ENCODE data around the gene NOP14.
"Not testable (repeated sequence)": the region's sequence is repeated elsewhere in the genome, so short reads cannot be mapped to it uniquely, and the experiment has no call there.

The NOP14 gene

DNA sequence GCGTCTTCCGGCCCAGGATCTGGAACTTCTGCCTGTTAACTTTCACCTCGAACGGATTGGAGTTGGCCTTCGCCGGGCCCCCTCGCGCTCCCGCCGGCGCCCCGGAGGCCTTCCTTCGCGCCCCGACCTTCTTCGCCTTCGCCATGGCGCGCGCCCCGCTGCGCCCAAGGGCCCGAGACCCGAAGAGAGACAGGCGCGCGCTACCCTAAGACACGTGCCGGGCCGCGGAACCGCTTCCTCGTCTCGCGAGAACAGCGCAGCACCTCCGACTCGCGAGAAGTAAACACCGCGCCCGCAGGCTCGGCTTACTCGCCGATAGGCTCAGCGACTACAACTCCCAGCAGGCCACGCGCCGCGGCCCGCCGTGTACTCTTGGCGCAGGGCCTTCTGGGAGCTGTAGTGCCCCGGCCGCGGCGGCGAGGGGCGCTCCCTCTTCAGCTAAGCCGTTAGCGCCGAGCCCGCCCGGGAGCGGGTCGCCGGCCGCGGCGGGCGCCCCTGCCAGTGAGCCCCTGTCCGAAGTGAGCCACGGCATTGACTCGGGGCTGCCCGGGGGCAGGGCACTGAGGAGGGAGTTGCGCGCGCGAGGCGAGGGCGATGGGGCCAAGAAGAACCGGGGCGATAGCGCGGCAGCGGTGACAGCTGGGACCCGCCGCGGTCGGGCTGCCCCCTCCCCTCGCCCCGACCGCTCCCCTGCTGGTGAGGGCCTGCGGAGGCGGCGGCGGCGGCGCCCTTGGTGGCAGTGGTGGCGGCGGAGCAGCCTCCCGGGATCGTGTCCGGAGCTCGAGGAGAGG, at the start of gene NOP14, which contains the start of gene GRK4:
NOP14 (minus strand) TSS at position 232 of the 791 bp plus-strand sequence; CDS start at position 145, 87 bp downstream.
GRK4 (plus strand) TSS at position 397 of the 791 bp plus-strand sequence. CDS start 500 bp downstream, outside the sequence.
- H3K27me3 ChIP-seq (ENCODE audit: control insufficient read depth, insufficient read depth, low read length), result no peaks in the 10 kb centered on the region
- H3K36me3 ChIP-seq (ENCODE audit: control insufficient read depth, insufficient read depth, low read length), result no peaks in the 10 kb centered on the region
- peak within 1 kb of the TSS; percentile 97 for H3K4me3 ChIP-seq (ENCODE audit: low read length)
- H3K27ac ChIP-seq (ENCODE audit: low read depth, low read length), result peak within 1 kb of the TSS; percentile 83
- peaks cover 14% of the 10 kb centered on the region for H3K4me1 ChIP-seq (ENCODE audit: control insufficient read depth, insufficient read depth, low read length)
- H3K9ac ChIP-seq (ENCODE audit: low read length), result peak within 1 kb of the TSS; percentile 45

GRCh38 chr4:3011456-3012220, 48.4 kb upstream of the NOP14 start:
- H3K27ac ChIP-seq (ENCODE audit: low read depth, low read length), result no peak overlapping the region

DNA sequence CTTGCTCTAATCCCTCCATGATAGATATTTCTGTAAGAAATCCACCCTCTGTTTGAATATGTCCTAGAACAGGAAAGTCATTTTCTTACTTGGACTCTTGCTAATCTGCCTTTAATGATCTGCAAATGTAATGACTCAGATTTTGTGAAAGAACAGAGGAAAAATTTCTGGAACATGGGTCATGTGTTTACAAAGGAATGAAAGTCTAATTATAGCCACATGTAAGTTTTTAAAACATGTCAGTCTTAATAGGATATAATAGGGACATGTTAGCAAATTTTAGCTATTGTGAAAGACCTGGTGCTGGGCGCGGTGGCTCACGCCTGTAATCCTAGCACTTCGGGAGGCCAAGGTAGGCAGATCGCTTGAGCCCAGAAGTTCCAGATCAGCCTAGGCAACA, 47.8 kb upstream of the NOP14 start:
- Histone ChIP-seq H3K27me3 (ENCODE audit: control insufficient read depth, insufficient read depth, low read length) (no peaks in the 10 kb centered on the region), H3K4me1 (ENCODE audit: control insufficient read depth, insufficient read depth, low read length) (no peaks in the 10 kb centered on the region), H3K4me3 (ENCODE audit: low read length) (no peak overlapping the region), H3K27ac (ENCODE audit: low read depth, low read length) (no peak overlapping the region), H3K36me3 (ENCODE audit: control insufficient read depth, insufficient read depth, low read length) (no peaks in the 10 kb centered on the region), H3K9ac (ENCODE audit: low read length) (no peak overlapping the region)

More at GRCh38 chr4:3011456-3012220, 48.4 kb upstream of the NOP14 start:
- Histone ChIP-seq H3K9ac (ENCODE audit: low read length) (no peak overlapping the region), H3K4me1 (ENCODE audit: control insufficient read depth, insufficient read depth, low read length) (no peaks in the 10 kb centered on the region), H3K36me3 (ENCODE audit: control insufficient read depth, insufficient read depth, low read length) (no peaks in the 10 kb centered on the region), H3K27me3 (ENCODE audit: control insufficient read depth, insufficient read depth, low read length) (no peaks in the 10 kb centered on the region), H3K4me3 (ENCODE audit: low read length) (no peak overlapping the region)

DNA sequence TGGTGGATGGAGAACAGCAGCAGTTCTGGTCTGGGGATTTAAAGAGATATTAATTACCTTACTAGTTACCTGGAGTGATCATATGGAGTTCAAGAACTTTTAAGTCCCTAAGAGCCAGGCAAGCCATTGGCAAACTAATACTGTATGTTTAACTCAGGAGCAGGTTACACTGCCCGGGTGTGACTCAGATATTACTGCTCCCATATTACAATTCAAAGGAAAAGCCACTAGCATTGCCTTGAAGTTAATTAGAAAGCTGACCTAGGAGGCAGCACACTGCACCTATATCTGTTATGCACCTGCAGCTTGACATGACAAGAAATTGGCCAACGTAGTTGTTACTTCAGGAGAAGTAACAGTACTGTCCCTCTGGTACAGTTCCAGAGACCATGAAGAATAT, 47.4 kb upstream of the NOP14 start:
- H3K9ac ChIP-seq (ENCODE audit: low read length), result no peak overlapping the region
- H3K4me1 ChIP-seq (ENCODE audit: control insufficient read depth, insufficient read depth, low read length), result no peaks in the 10 kb centered on the region
- H3K27me3 ChIP-seq (ENCODE audit: control insufficient read depth, insufficient read depth, low read length), result no peaks in the 10 kb centered on the region
- no peaks in the 10 kb centered on the region for H3K36me3 ChIP-seq (ENCODE audit: control insufficient read depth, insufficient read depth, low read length)
- H3K4me3 ChIP-seq (ENCODE audit: low read length), result no peak overlapping the region
- no peak overlapping the region for H3K27ac ChIP-seq (ENCODE audit: low read depth, low read length)

- no peaks in the 10 kb centered on the region for H3K4me1 ChIP-seq (ENCODE audit: control insufficient read depth, insufficient read depth, low read length)
- H3K27me3 ChIP-seq (ENCODE audit: control insufficient read depth, insufficient read depth, low read length), result no peaks in the 10 kb centered on the region
- H3K27ac ChIP-seq (ENCODE audit: low read depth, low read length), result no peak overlapping the region
These were observed 46.2 kb upstream of the NOP14 start for GRCh38 chr4:3009422-3009821.

DNA sequence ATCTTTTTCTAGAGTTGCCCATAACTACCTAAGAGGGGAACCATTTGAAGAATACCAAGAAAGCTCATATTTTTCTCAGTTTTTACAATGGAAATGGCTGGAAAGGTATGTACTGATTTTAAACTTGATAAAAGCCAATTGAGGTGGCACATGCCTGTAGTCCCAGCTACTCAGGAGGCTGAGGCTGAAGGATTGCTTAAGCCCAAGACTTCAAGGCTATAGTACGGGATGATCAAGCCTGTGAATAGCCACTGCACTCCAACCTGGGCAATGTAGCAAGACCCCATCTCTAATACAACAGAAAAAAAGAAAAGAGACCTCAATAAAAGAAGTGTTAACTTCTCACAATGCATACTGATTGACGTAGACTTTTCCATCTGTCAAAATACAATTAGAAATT, 44.5 kb upstream of the NOP14 start:
- no peak overlapping the region for H3K9ac ChIP-seq (ENCODE audit: low read length)
- no peak overlapping the region for H3K27ac ChIP-seq (ENCODE audit: low read depth, low read length)
- no peaks in the 10 kb centered on the region for H3K27me3 ChIP-seq (ENCODE audit: control insufficient read depth, insufficient read depth, low read length)
- no peak overlapping the region for H3K4me3 ChIP-seq (ENCODE audit: low read length)
- no peaks in the 10 kb centered on the region for H3K36me3 ChIP-seq (ENCODE audit: control insufficient read depth, insufficient read depth, low read length)
- H3K4me1 ChIP-seq (ENCODE audit: control insufficient read depth, insufficient read depth, low read length), result no peaks in the 10 kb centered on the region

More at GRCh38 chr4:3009422-3009821, 46.2 kb upstream of the NOP14 start:
- no peaks in the 10 kb centered on the region for H3K36me3 ChIP-seq (ENCODE audit: control insufficient read depth, insufficient read depth, low read length)
- H3K9ac ChIP-seq (ENCODE audit: low read length), result no peak overlapping the region
- no peak overlapping the region for H3K4me3 ChIP-seq (ENCODE audit: low read length)

DNA sequence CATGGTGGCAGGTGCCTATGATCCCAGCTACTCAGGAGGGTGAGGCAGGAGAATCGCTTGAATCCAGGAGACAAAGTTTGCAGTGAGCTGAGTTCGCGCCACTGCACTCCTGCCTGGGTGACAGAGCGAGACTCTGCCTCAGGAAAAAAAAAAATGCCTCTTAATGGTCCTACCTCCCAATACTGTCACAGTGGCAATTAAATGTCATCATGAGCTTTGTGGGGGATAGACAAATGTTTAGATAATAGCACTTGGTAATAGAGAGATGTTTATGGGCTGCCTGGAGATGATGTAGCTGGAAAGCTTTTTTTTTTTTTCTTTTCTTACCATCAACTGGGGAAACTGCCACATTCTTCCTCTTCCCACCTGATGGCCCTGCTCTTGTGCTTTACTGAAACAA, 33.2 kb upstream of the NOP14 start:
- Histone ChIP-seq H3K36me3 (ENCODE audit: control insufficient read depth, insufficient read depth, low read length) (no peaks in the 10 kb centered on the region), H3K4me1 (ENCODE audit: control insufficient read depth, insufficient read depth, low read length) (no peaks in the 10 kb centered on the region), H3K27me3 (ENCODE audit: control insufficient read depth, insufficient read depth, low read length) (no peaks in the 10 kb centered on the region), H3K27ac (ENCODE audit: low read depth, low read length) (no peak overlapping the region), H3K4me3 (ENCODE audit: low read length) (no peak overlapping the region), H3K9ac (ENCODE audit: low read length) (no peak overlapping the region)

DNA sequence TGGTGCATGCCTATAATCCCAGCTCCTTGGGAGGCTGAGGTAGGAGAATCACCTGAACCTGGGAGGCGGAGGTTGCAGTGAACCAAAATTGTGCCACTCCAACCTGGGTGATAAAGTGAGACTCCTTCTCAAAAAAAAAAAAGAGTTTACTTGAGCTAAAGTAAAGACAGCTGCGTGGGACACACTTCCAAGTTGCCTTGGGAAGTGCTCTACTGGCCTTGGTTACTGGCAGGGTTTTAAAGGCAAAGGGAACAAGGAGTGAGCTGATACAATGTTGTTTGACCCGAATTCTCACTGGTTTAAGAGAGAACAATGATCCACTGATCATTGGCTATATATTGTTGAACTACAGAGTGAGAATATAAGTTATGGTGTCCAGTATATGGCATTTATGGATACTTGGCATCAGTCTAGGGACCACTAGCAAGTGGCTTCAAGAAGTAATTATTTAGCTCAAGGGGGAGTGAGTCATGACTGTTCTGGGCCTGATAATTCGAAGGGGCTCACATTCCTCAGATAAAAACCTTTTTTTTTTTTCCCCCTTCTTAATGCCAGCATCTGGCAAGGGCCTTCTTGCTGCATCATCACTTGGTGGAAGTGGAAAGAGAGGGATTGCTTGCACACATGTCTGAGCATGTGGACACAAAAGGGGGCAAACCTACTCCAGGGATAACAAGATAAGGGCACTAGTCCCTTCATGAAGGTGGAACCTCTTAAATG, 32.5 kb upstream of the NOP14 start:
- Histone ChIP-seq H3K36me3 (ENCODE audit: control insufficient read depth, insufficient read depth, low read length) (no peaks in the 10 kb centered on the region), H3K27ac (ENCODE audit: low read depth, low read length) (no peak overlapping the region), H3K9ac (ENCODE audit: low read length) (no peak overlapping the region), H3K4me1 (ENCODE audit: control insufficient read depth, insufficient read depth, low read length) (no peaks in the 10 kb centered on the region), H3K4me3 (ENCODE audit: low read length) (no peak overlapping the region), H3K27me3 (ENCODE audit: control insufficient read depth, insufficient read depth, low read length) (no peaks in the 10 kb centered on the region)

DNA sequence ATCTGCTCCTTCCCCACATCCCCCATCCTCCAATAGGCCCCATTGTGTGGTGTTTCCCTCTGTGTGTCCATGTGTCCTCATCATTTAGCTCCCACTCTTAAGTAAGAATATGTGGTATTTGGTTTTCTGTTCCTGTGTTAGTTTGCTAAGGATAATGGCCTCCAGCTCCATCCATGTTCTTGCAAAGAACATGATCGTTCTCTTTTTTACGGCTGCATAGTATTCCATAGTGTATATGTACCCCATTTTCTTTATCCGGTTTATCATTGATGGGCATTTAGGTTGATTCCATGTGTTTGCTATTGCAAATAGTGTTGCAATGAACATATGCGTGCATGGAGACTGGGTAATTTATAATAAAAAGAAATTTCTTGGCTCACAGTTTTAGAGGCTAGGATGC, 31.7 kb upstream of the NOP14 start:
- Histone ChIP-seq H3K9ac (ENCODE audit: low read length) (no peak overlapping the region), H3K36me3 (ENCODE audit: control insufficient read depth, insufficient read depth, low read length) (no peaks in the 10 kb centered on the region), H3K27ac (ENCODE audit: low read depth, low read length) (no peak overlapping the region), H3K27me3 (ENCODE audit: control insufficient read depth, insufficient read depth, low read length) (no peaks in the 10 kb centered on the region), H3K4me3 (ENCODE audit: low read length) (no peak overlapping the region), H3K4me1 (ENCODE audit: control insufficient read depth, insufficient read depth, low read length) (no peaks in the 10 kb centered on the region)

DNA sequence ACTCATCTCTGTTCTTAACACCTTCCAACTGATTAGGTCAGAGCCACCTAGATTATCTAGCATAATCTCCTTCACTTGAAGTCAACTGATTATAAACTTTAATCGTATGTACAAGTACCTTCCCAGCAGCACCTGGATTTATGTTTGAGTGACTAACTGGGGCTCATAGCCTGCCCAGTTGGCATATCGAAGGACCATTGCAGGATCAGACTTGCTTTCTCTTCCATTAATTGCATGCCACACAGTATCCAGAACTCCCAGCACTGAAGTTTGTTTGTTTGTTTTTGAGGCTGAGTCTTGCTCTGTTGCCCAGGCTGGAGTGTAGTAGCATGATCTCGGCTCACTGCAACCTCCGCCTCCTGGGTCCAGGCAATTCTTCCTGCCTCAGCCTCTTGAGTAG, 28.0 kb upstream of the NOP14 start:
- no peak overlapping the region for H3K9ac ChIP-seq (ENCODE audit: low read length)
- no peak overlapping the region for H3K27ac ChIP-seq (ENCODE audit: low read depth, low read length)
- H3K4me3 ChIP-seq (ENCODE audit: low read length), result no peak overlapping the region
- H3K27me3 ChIP-seq (ENCODE audit: control insufficient read depth, insufficient read depth, low read length), result no peaks in the 10 kb centered on the region
- no peaks in the 10 kb centered on the region for H3K36me3 ChIP-seq (ENCODE audit: control insufficient read depth, insufficient read depth, low read length)
- no peaks in the 10 kb centered on the region for H3K4me1 ChIP-seq (ENCODE audit: control insufficient read depth, insufficient read depth, low read length)

GRCh38 chr4:2983715-2984114, 20.5 kb upstream of the NOP14 start:
- H3K4me3 ChIP-seq (ENCODE audit: low read length); H3K9ac ChIP-seq (ENCODE audit: low read length); H3K4me1 ChIP-seq (ENCODE audit: control insufficient read depth, insufficient read depth, low read length); H3K27ac ChIP-seq (ENCODE audit: low read depth, low read length); H3K27me3 ChIP-seq (ENCODE audit: control insufficient read depth, insufficient read depth, low read length); H3K36me3 ChIP-seq (ENCODE audit: control insufficient read depth, insufficient read depth, low read length): not testable (repeated sequence)

GRCh38 chr4:2982012-2982411, 18.8 kb upstream of the NOP14 start:
- Histone ChIP-seq H3K4me1 (ENCODE audit: control insufficient read depth, insufficient read depth, low read length) (no peaks in the 10 kb centered on the region), H3K27ac (ENCODE audit: low read depth, low read length) (no peak overlapping the region), H3K27me3 (ENCODE audit: control insufficient read depth, insufficient read depth, low read length) (no peaks in the 10 kb centered on the region), H3K9ac (ENCODE audit: low read length) (no peak overlapping the region), H3K36me3 (ENCODE audit: control insufficient read depth, insufficient read depth, low read length) (no peaks in the 10 kb centered on the region), H3K4me3 (ENCODE audit: low read length) (no peak overlapping the region)

All from rectal smooth muscle tissue (tissue), 1 donor.